Endothelial cell of umbilical vein (primary cell): ENCODE data around the gene EYS.

Experiments used
- CTCF ChIP-seq, 2 donors: IDR thresholded peaks; 1 replicate in 1 of 2; 2 replicates in 1 of 2; pipeline ENCODE4 v1.5.1; 2011; ENCODE audit warnings: low read length in 2 of 2, mild to moderate bottlenecking in 2 of 2, moderate library complexity in 2 of 2, control low read depth in 1 of 2, inconsistent platforms in 1 of 2, low read depth in 1 of 2; ENCODE audit not compliant: insufficient read depth in 1 of 2; ENCODE audit errors: extremely low read depth in 1 of 2
- EZH2 ChIP-seq: IDR thresholded peaks from 2 replicates; pipeline ENCODE4 v1.6.1; 2012; ENCODE audit warnings: borderline replicate concordance, low read depth, mild to moderate bottlenecking, moderate library complexity, low read length, inconsistent platforms; ENCODE audit not compliant: severe bottlenecking
- GATA2 ChIP-seq: IDR thresholded peaks from 2 replicates; pipeline ENCODE4 v1.7.0; 2011; ENCODE audit warnings: low read depth, mild to moderate bottlenecking, moderate library complexity, mixed read lengths, low read length; ENCODE audit not compliant: insufficient read length, insufficient read depth
- JUN ChIP-seq: IDR thresholded peaks from 2 replicates; pipeline ENCODE4 v1.6.1; 2011; ENCODE audit warnings: borderline replicate concordance, low read depth; ENCODE audit not compliant: insufficient read length, insufficient read depth
- MYC ChIP-seq: IDR thresholded peaks from one replicate; pipeline ENCODE4 v1.6.1; 2011; ENCODE audit warnings: mild to moderate bottlenecking, low read depth, low read length
- POLR2A ChIP-seq: IDR thresholded peaks from 2 replicates; pipeline ENCODE4 v1.6.1; 2012; ENCODE audit warnings: low read depth, mild to moderate bottlenecking, control low read depth, low read length
- POLR2AphosphoS5 ChIP-seq: IDR thresholded peaks from 2 replicates; pipeline ENCODE4 v1.6.1; 2012; ENCODE audit warnings: low read depth, mild to moderate bottlenecking, control low read depth, low read length, moderate library complexity; ENCODE audit not compliant: insufficient read depth
- TF ChIP-seq, protein P1 (sequence below): IDR thresholded peaks from 2 replicates; pipeline ENCODE4 v1.6.1; 2011; ENCODE audit not compliant: insufficient read depth, insufficient read length

GRCh38 chr6:64904616-64905015 is 802.4 kb downstream of the EYS start:
- peak; percentile 45 for TF ChIP-seq POLR2AphosphoS5
- no peak for TF ChIP-seq CTCF (IDR thresholded peaks at IDR 0.05; ENCODE audit: extremely low read depth in 1 of 2, insufficient read depth in 1 of 2, low read depth in 1 of 2, low read length in 2 of 2)
- no peak for TF ChIP-seq POLR2A
- TF ChIP-seq, protein P1, sequence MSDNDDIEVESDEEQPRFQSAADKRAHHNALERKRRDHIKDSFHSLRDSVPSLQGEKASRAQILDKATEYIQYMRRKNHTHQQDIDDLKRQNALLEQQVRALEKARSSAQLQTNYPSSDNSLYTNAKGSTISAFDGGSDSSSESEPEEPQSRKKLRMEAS: no peak
- no peak for TF ChIP-seq JUN
- no peak for TF ChIP-seq EZH2
- no peak for TF ChIP-seq MYC
- no peak for TF ChIP-seq GATA2
